HT-29 (cell line): ENCODE results near the gene MEIS3. TPM values are rescaled to one million over a fixed set of nuclear protein-coding genes. Genes with fewer than 3 reads are reported as not detected.
A peak's percentile ranks its signal among the peaks of the same experiment; 100 is the strongest.

Source experiments
- DNase-seq: peaks from one replicate; pipeline ENCODE4 v3.0.0-alpha.2; 2015; ENCODE audit warnings: low spot score
- total RNA-seq: library from RNA; depleted of rRNA; stranded (reverse); fragments of >200 nt; shearing (Covaris generic); gene quantifications from 2 replicates; pipeline ENCODE4 v1.2.3, GENCODE V29; 2014; rRNA removed

The MEIS3 gene
- total RNA-seq, 1 experiment from 2014 or later: 1.1 TPM

DNA sequence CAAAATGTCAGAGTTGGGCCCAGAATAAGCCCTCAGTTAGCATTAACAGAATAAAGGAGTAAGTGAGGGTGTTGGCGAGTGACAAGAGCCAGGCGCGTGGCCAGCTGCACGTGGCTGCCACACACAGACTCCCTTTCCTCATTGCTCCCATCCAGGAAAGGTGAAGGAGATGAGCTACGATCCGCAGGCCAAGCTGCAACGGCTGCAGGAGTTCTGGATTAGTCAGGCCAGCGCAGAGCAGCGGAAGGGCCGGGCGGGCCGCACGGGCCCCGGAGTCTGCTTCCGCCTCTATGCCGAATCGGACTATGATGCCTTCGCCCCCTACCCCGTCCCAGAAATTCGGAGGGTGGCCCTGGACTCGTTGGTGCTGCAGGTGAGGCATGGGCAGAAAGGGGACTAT, 57.0 kb downstream of the MEIS3 start:
- DNase-seq: no peak

- no peak for DNase-seq
Measured at GRCh38 chr19:47358936-47359335, 60.4 kb downstream of the MEIS3 start.

- peak; percentile 35 for DNase-seq
Measured at GRCh38 chr19:47357788-47358680, 61.3 kb downstream of the MEIS3 start.

GRCh38 chr19:47356900-47357299, 62.4 kb downstream of the MEIS3 start:
- no peak for DNase-seq

DNA sequence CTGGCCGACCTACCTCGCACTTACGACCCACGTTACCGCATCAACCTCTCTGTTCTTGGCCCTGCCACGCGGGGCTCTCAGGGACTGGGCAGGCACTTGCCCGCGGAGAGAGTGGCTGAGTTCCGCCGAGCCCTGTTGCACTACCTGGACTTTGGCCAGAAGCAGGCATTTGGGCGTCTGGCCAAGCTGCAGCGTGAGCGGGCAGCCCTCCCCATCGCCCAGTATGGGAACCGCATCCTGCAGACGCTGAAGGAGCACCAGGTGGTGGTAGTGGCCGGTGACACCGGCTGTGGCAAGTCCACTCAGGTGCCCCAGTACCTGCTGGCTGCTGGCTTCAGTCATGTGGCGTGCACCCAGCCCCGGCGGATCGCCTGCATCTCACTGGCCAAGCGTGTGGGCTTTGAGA, 66.0 kb downstream of the MEIS3 start:
- peak; percentile 94 for DNase-seq

Other genes starting within 250 kb of the MEIS3 start
- gene BBC3, start 188.3 kb downstream of the MEIS3 start, total RNA-seq: 51.0 and 56.4 TPM in 2 replicates
- 19.8 and 34.8 TPM in 2 replicates for gene CCDC9, start 163.0 kb downstream of the MEIS3 start, total RNA-seq
- 20.2 and 22.0 TPM in 2 replicates for gene INAFM1, start 144.6 kb downstream of the MEIS3 start, total RNA-seq
- 0.13 and 0.28 TPM in 2 replicates for gene C5AR1, start 109.7 kb downstream of the MEIS3 start, total RNA-seq
- gene C5AR2, start 87.4 kb downstream of the MEIS3 start, total RNA-seq: not detected in 2 replicates
- gene DHX34, start 70.2 kb downstream of the MEIS3 start, total RNA-seq: 85.4 and 88.4 TPM in 2 replicates
- 0.83 and 3.6 TPM in 2 replicates for gene SLC8A2, start 52.4 kb upstream of the MEIS3 start, total RNA-seq
- gene KPTN, start 64.7 kb upstream of the MEIS3 start, total RNA-seq: 26.2 and 30.1 TPM in 2 replicates
- gene NAPA, start 95.5 kb upstream of the MEIS3 start, total RNA-seq: 193 and 224 TPM in 2 replicates
- not detected in 2 replicates for gene ZNF541, start 153.6 kb upstream of the MEIS3 start, total RNA-seq
- 2.6 and 5.2 TPM in 2 replicates for gene BICRA, start 189.6 kb upstream of the MEIS3 start, total RNA-seq